PC-9 (cell line): Measurements from ENCODE around the gene INAVA. TPM values are rescaled to one million over a fixed set of nuclear protein-coding genes. Genes with fewer than 3 reads are reported as not detected.

Experiments used
- BruUV-seq: library from RNA; stranded (reverse); fragments of 400-500 nt; replicated peaks from 2 replicates; lab custom pipeline; 2021; lab: Mats Ljungman, UMichigan
- CTCF ChIA-PET: fragments of 300-600 bp; sonication (Branson Sonifier 250); formaldehyde crosslinking; loops from one replicate; lab custom pipeline; 2022; ENCODE audit warnings: antibody characterized with exemption; lab: Charles Lee
- POLR2A ChIA-PET: fragments of 300-600 bp; sonication (Branson Sonifier 250); formaldehyde crosslinking; loops from one replicate; lab custom pipeline; 2022; ENCODE audit warnings: antibody characterized with exemption; ENCODE audit not compliant: unreplicated experiment; lab: Charles Lee
- DNase-seq, 2 experiments: peaks; one replicate each; pipeline versions ENCODE4 v3.0.0 to v3.0.0-alpha.2; 2015 to 2022; ENCODE audit warnings: mixed read lengths in 1 of 2
- H2AFZ ChIP-seq: fragments of 200-600 bp; sonication (generic); 2 replicates; pipeline ENCODE4 v1.8.1; 2017; ENCODE audit warnings: antibody characterized with exemption
- H3F3A ChIP-seq: fragments of 200-600 bp; sonication (generic); 2 replicates; pipeline ENCODE4 v1.8.1; 2017; ENCODE audit warnings: antibody characterized with exemption, mild to moderate bottlenecking, low read depth; ENCODE audit not compliant: insufficient read depth
- H3K27ac ChIP-seq: fragments of 200-600 bp; sonication (generic); 2 replicates; pipeline ENCODE4 v1.6.1; 2016; ENCODE audit warnings: mixed run types
- H3K27me3 ChIP-seq: fragments of 200-600 bp; sonication (generic); 2 replicates; pipeline ENCODE4 v1.6.1; 2016; ENCODE audit warnings: low read depth, mixed run types; ENCODE audit not compliant: insufficient read depth
- H3K36me3 ChIP-seq: fragments of 200-600 bp; sonication (generic); 2 replicates; pipeline ENCODE4 v1.6.1; 2016; ENCODE audit warnings: low read depth, mixed run types
- H3K4me1 ChIP-seq: fragments of 200-600 bp; sonication (generic); replicated peaks from 2 replicates; pipeline ENCODE4 v1.6.1; 2016; ENCODE audit warnings: mixed run types; ENCODE audit not compliant: insufficient read depth
- H3K4me2 ChIP-seq: fragments of 200-600 bp; sonication (generic); 2 replicates; pipeline ENCODE4 v1.6.1; 2017; ENCODE audit warnings: mixed run types
- H3K4me3 ChIP-seq: fragments of 200-600 bp; sonication (generic); 2 replicates; pipeline ENCODE4 v1.6.1; 2016; ENCODE audit warnings: mixed run types
- H3K79me2 ChIP-seq: fragments of 200-600 bp; sonication (generic); 2 replicates; pipeline ENCODE4 v1.6.1; 2017; ENCODE audit warnings: low read depth, mixed run types
- H3K9me2 ChIP-seq: fragments of 200-600 bp; sonication (generic); 2 replicates; pipeline ENCODE4 v1.8.1; 2017; ENCODE audit warnings: mild to moderate bottlenecking; ENCODE audit not compliant: insufficient read depth
- H3K9me3 ChIP-seq: fragments of 200-600 bp; sonication (generic); 2 replicates; pipeline ENCODE4 v1.8.1; 2016; ENCODE audit warnings: low read depth; ENCODE audit not compliant: insufficient read depth
- H4K20me1 ChIP-seq: fragments of 200-600 bp; sonication (generic); 2 replicates; pipeline ENCODE4 v1.8.1; 2017; ENCODE audit not compliant: insufficient read depth
- EZH2 ChIP-seq: fragments of 200-600 bp; sonication (generic); IDR thresholded peaks from 2 replicates; pipeline ENCODE4 v1.8.0; 2017; ENCODE audit warnings: antibody characterized with exemption, low read depth
- intact Hi-C: fragments of 100-400 bp; cut with micrococcal nuclease; formaldehyde crosslinking; loops from one replicate; pipeline ENCODE4 v1.10.0; 2022; ENCODE audit not compliant: unreplicated experiment
- total RNA-seq: library from RNA; stranded (reverse); gene quantifications from 2 replicates; pipeline ENCODE4 v1.2.3, GENCODE V29; 2021
- TF ChIP-seq, protein P1 (sequence below): fragments of 200-600 bp; sonication (generic); conservative IDR thresholded peaks from 2 replicates; pipeline ENCODE4 v1.6.1; 2017; ENCODE audit warnings: mixed run types, antibody characterized with exemption, mild to moderate bottlenecking, moderate library complexity

The INAVA gene
- total RNA-seq, 1 experiment from 2014 or later, result 49.8 TPM

DNA sequence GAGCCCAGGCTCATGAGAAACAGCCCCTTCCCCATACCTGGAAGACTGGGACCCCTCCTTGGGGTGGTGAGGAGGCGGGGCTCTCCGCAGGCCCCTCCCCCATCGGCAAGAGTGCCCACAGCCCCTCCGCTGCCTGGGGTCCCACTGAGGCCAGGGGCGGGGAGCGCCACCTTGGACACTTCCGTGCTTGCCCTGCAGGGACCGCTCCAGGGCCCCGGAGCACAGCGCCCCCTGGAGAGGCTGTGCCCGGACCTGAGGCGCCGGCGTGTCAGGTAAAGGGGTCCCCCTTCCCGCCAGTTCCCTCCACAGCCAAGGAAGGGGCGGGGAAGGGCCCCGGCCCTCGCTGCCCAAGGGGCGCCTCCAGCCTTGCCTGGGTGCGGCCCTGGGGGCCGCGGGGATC is 21.5 kb downstream of the INAVA start:
- CTCF ChIA-PET, result no interaction called here
- no peak overlapping the region for H3K27ac ChIP-seq
- DNase-seq, result no peak
- intact Hi-C loops, result no loop called here
- no peaks in the 10 kb centered on the region for H4K20me1 ChIP-seq
- no TSS peak for BruUV-seq
- no peak for TF ChIP-seq EZH2
- no peaks in the 10 kb centered on the region for H3K79me2 ChIP-seq
- POLR2A ChIA-PET, result no interaction called here
- H3F3A ChIP-seq, result no peaks in the 10 kb centered on the region
- H3K36me3 ChIP-seq, result no peaks in the 10 kb centered on the region
- no peaks in the 10 kb centered on the region for H3K9me3 ChIP-seq
- no peaks in the 10 kb centered on the region for H3K9me2 ChIP-seq
- H2AFZ ChIP-seq, result no peak overlapping the region
- H3K4me1 ChIP-seq, result no peaks in the 10 kb centered on the region
- H3K4me3 ChIP-seq, result no peak overlapping the region
- no peak overlapping the region for H3K4me2 ChIP-seq
- no peaks in the 10 kb centered on the region for H3K27me3 ChIP-seq

DNA sequence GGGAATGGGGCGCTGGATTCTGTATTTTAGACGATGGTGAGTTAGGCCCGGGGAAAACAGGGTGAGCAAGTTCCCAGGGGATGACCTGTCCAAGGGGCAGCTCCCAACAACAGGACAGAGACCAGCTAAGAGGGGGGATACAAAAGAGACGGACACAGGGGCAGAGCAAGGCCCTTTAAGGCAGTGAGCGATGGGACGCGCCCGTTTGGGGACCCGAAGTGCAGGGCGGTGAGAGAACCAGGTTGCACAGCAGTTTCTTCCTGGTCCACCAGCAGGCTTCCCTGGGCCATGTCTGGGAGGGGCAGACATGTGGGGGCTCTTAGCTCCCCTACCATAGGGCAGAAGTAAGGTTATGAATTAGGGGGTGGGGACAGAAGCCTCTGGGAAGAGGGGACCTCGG is 22.0 kb downstream of the INAVA start:
- no peaks in the 10 kb centered on the region for H3K9me2 ChIP-seq
- DNase-seq, result no peak
- H3K4me2 ChIP-seq, result no peak overlapping the region
- ChIA-PET CTCF (no interaction called here), POLR2A (interaction anchor here (0.6 kb wide), 1 partner anchor 18 kb away, joined by 3 read pairs; no protein-coding TSS in a partner anchor)
- no peaks in the 10 kb centered on the region for H3K27me3 ChIP-seq
- no peaks in the 10 kb centered on the region for H3F3A ChIP-seq
- no peaks in the 10 kb centered on the region for H3K36me3 ChIP-seq
- H3K27ac ChIP-seq, result no peak overlapping the region
- no TSS peak for BruUV-seq
- no peaks in the 10 kb centered on the region for H3K9me3 ChIP-seq
- intact Hi-C loops, result no loop called here
- no peaks in the 10 kb centered on the region for H3K4me1 ChIP-seq
- no peaks in the 10 kb centered on the region for H4K20me1 ChIP-seq
- H2AFZ ChIP-seq, result no peak overlapping the region
- TF ChIP-seq EZH2, result no peak
- TF ChIP-seq, protein P1, sequence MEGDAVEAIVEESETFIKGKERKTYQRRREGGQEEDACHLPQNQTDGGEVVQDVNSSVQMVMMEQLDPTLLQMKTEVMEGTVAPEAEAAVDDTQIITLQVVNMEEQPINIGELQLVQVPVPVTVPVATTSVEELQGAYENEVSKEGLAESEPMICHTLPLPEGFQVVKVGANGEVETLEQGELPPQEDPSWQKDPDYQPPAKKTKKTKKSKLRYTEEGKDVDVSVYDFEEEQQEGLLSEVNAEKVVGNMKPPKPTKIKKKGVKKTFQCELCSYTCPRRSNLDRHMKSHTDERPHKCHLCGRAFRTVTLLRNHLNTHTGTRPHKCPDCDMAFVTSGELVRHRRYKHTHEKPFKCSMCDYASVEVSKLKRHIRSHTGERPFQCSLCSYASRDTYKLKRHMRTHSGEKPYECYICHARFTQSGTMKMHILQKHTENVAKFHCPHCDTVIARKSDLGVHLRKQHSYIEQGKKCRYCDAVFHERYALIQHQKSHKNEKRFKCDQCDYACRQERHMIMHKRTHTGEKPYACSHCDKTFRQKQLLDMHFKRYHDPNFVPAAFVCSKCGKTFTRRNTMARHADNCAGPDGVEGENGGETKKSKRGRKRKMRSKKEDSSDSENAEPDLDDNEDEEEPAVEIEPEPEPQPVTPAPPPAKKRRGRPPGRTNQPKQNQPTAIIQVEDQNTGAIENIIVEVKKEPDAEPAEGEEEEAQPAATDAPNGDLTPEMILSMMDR, result no peak
- no peaks in the 10 kb centered on the region for H3K79me2 ChIP-seq
- H3K4me3 ChIP-seq, result no peak overlapping the region

DNA sequence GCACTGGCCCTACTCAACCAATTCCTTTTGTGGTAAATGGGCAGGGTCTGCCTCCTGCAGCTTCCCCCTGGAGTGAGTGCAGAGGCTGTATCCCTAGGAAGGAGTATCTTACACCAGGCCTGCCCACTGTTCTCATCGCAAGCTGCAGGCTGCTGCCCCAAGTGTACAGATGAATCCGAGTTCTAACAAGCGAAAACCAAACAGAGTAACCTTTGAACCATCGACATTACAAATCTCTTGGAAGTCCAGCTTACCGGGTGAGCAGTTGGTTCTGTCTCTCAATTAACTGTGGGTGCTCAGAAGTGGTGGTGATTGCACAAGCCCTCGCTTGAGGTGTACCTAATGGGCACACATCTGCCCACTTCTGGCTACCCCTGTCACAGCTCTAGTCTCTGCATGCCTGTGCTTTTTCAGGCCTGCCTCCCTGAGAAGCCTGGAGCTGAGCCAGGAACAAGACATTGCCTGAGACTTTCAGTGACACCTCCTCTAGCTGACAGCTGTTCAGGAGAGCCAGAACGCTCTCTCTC is 22.7 kb downstream of the INAVA start:
- H3K9me2 ChIP-seq, result no peaks in the 10 kb centered on the region
- H4K20me1 ChIP-seq, result no peaks in the 10 kb centered on the region
- no peaks in the 10 kb centered on the region for H3K27me3 ChIP-seq
- H3F3A ChIP-seq, result no peaks in the 10 kb centered on the region
- no peak overlapping the region for H3K4me3 ChIP-seq
- intact Hi-C loops, result no loop called here
- no peak overlapping the region for H3K4me2 ChIP-seq
- no peak for TF ChIP-seq EZH2
- TF ChIP-seq, protein P1, result no peak
- no peaks in the 10 kb centered on the region for H3K4me1 ChIP-seq
- no peak overlapping the region for H3K27ac ChIP-seq
- ChIA-PET CTCF (no interaction called here), POLR2A (interaction anchor here (0.6 kb wide), 2 partner anchors 19 to 329 kb away, joined by 3 to 4 read pairs; no protein-coding TSS in a partner anchor)
- H2AFZ ChIP-seq, result no peak overlapping the region
- no peaks in the 10 kb centered on the region for H3K36me3 ChIP-seq
- no peaks in the 10 kb centered on the region for H3K9me3 ChIP-seq
- no peak for DNase-seq
- BruUV-seq, result no TSS peak
- H3K79me2 ChIP-seq, result no peaks in the 10 kb centered on the region

DNA sequence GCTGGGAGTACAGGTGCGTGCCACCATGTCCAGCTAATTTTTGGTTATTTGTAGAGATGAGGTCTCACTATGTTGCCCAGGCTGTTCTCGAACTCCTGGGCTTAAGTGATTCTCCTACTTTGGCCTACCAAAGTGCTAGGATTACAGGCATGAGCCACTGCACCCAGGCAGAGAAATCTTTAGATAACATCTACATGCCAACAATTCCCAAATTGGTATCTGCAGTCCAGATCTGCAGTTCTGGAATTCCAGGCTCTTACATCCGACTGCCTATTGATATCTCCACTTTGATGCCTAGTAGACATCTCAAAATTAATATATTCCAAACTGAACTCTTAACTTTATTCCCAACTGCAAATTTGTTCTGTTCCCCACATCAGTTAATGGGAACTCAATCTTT is 23.3 kb downstream of the INAVA start:
- intact Hi-C loops, result no loop called here
- Histone ChIP-seq H3K79me2 (no peaks in the 10 kb centered on the region), H3K9me3 (no peaks in the 10 kb centered on the region), H4K20me1 (no peaks in the 10 kb centered on the region), H3K27me3 (0 out of 2 replicates have a peak, but pooled peaks cover 1% of the 10 kb centered on the region), H3F3A (no peaks in the 10 kb centered on the region), H3K36me3 (no peaks in the 10 kb centered on the region), H2AFZ (no peak overlapping the region), H3K4me1 (no peaks in the 10 kb centered on the region), H3K4me3 (no peak overlapping the region), H3K4me2 (no peak overlapping the region), H3K27ac (no peak overlapping the region), H3K9me2 (no peaks in the 10 kb centered on the region)
- no peak for DNase-seq
- no TSS peak for BruUV-seq
- TF ChIP-seq, protein P1, result no peak
- ChIA-PET POLR2A (no interaction called here), CTCF (no interaction called here)
